Mucosa of gallbladder (tissue), 1 donor: ENCODE data around the gene MAB21L4. TPM values are rescaled to one million over a fixed set of nuclear protein-coding genes. Genes with fewer than 3 reads are reported as not detected.

ENCODE experiments used
- DNase-seq: peaks from one replicate; pipeline ENCODE4 v3.0.0-alpha.2; 2020; ENCODE audit warnings: low spot score
- total RNA-seq: library from RNA; stranded (reverse); gene quantifications from one replicate; pipeline ENCODE4 v1.2.1, GENCODE V29; 2021
- donor health status: DM: no; HTN: no; CAD: no.

The MAB21L4 gene
- total RNA-seq = 2.8 TPM

- no peak for DNase-seq
Observed at GRCh38 chr2:240895656-240896388, at the start of gene MAB21L4. TSS of gene MAB21L4 (minus strand) at chr2:240896156. CDS start at chr2:240895997, 159 bp downstream.

GRCh38 chr2:240936106-240936505 is 40.1 kb upstream of the MAB21L4 start:
- DNase-seq = no peak

- no peak for DNase-seq
Observed at GRCh38 chr2:240935103-240935876, 39.3 kb upstream of the MAB21L4 start.

DNA sequence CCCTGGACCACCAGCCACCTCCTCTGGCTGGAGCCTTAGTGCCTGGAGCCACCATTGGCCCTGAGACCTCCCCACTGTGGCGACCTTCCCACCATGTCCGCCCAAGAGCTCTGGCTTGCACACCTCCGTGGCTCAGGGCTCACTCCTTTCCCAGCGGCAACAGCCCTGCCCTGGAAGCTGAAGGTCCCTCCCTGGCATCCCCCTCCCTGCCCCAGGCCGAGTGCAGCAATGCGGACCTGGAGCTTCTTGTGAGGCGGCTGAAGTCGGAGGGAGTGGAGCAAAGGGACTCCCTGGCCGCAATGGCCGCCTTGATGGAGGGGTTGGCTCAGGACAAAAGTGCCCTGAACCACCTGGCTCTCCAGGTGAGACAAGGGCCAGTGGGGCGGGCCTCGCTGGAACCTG is 38.7 kb upstream of the MAB21L4 start:
- no peak for DNase-seq

GRCh38 chr2:240933966-240934700 is 38.2 kb upstream of the MAB21L4 start:
- no peak for DNase-seq

DNA sequence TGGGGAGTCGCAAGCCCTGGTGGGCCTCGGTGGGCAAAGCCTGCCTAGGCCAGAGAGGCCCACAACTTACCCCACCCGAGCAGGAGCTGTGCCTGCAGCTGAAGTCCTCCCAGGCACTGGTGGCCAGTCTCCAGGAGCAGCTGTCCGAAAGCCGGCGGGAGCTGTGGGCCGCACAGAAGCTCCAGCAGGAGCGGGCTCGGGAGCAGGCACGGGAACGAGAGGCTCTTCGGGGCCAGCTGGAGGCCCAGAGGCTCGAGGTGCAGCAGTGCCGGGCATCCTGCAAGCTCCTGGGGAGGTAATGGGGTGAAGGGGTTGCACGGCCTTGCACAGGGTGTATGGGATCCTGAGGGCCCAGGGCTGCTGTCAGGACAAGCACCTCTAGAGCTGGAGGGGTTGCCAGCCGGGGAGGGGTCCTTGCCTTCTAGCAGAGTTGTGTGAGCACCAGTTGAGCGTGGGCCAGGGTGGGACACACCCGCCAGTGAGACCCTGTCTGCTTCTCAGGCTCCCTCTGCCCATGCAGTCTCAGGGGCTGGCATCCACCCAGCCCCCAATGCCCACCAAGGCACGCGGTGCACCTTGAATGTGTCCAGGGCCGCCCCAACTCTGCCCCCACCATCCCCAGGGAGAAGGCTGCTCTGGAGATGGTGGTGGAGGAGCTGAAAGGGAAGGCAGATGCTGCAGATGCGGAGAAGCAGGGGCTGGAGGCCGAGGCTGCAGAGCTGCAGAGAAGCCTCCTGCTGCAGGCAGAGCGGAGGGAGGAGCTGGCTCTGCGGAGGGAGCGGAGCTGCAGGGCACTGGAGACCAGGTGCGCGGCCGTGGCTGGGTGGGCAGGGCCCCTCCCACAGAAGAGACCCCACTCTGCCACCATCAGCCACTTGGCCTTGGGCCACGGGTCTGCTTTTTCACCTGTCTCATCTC is 37.4 kb upstream of the MAB21L4 start:
- no peak for DNase-seq

DNA sequence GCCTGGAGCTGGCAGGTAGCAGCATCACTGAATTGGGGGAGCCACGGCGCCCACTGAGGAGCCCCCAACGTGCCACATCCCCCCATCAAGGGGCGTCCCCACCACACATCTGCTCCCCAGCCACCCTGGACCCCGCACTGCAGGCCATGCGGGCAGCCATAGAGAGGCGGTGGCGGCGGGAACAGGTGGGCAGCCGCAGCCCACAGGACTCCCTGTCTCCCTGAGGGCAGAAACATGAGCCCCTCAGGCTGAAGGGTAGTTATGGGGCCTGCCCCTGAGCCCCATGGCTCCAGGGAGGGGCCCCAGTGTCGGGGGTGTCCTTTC is 36.7 kb upstream of the MAB21L4 start:
- no peak for DNase-seq

DNA sequence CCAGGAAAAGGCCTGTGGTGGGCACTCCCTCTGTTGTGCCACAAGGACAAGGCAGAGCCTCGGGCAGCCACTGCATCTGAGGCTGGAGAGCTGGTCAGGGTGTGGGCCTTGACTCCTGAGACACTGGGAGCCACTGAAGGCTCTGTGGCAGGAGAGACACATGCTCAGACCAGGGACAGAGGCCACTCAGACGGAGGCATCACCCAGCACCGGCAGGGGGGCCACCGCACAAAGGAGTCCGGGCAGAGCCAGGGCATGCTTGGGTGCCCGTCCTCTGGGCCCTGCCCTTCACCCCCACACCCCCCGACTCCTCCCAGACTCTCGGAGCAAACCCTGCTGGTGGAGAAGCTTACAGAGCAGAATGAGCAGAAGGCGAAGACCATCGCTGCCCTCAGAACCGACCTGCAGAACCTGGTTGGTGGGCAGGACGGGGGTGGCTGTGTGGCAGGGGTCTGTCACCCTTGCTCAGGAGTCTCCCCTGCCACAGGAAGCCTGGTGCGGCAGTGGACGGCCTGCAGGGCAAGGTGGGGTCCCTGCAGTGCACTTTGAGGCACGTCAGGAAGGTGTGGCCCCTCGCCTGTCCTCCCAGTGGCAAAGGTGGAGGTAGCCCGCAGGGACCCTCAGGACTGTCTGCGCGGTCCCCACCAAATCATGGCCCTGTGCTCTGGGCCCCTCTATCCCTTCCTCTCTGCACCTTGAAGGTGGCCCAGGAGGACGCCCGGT is 36.2 kb upstream of the MAB21L4 start:
- no peak for DNase-seq

- DNase-seq = no peak
Observed at GRCh38 chr2:240931319-240931949, 35.5 kb upstream of the MAB21L4 start.

- no peak for DNase-seq
Observed at GRCh38 chr2:240930631-240931318, 34.8 kb upstream of the MAB21L4 start.

DNA sequence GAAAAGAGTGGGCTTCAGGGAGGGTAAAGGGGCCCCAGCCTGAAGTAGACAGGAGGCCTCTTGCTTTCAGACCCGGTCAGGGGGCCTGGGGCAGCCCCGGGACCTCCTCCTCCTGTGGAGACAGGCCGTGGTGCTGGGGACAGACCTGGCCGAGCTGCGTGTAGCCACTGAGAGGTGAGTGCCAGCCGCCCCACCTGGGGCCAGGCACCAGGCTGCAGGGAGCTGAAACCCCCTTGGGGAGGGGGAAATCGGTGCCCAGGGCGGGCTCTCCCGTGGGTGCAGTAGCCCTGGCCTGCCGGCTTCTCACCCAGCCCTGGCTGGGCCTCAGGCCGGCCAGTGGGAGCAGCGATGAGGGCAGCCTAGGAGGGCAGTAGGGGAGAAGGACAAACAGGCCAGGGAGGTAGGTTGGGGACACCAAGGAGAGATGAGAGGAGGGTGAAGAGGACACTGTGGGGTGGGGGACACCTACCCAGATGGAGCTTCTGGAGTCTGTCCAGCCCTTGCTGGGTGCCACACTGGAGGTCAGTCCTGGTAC is 34.2 kb upstream of the MAB21L4 start:
- DNase-seq = no peak

DNA sequence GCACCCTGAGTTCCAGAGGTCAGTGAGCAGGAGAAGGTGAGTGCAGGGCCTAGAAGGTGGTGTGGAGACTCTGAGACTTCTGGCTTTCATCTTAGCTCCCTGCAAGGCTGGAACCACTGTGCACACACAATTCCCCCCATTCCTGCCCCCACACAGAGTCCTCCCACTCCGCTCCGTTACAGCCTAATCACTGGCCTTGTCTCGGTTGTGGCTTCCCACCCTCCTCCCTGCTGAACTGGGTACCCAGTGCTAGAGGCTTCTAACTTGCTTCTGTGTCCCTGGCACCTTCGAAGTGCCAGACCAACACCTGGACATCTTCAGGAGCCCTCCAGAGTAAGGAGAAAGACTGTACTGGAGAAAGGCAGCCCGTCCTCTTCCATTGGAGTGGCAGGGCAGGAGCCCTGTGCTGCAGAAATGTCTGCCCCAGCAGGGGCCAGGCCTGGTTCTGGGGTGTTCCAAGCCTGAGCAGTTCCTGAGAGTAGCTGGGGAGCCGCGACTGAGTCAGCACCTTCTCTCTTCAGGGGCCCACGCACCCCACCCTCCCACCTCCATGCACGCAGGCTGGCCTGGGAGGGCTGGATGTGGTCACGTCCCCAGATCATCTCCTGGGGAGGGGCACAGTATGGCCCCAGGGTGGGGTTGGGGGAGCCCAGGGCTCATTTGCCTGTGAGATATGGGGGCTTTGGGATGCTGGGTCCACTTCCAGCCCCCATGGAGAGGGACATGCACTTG is 33.6 kb upstream of the MAB21L4 start:
- DNase-seq = no peak

- DNase-seq = no peak
Observed at GRCh38 chr2:240928476-240929363, 32.8 kb upstream of the MAB21L4 start.

- no peak for DNase-seq
Observed at GRCh38 chr2:240927390-240927781, 31.4 kb upstream of the MAB21L4 start.

DNA sequence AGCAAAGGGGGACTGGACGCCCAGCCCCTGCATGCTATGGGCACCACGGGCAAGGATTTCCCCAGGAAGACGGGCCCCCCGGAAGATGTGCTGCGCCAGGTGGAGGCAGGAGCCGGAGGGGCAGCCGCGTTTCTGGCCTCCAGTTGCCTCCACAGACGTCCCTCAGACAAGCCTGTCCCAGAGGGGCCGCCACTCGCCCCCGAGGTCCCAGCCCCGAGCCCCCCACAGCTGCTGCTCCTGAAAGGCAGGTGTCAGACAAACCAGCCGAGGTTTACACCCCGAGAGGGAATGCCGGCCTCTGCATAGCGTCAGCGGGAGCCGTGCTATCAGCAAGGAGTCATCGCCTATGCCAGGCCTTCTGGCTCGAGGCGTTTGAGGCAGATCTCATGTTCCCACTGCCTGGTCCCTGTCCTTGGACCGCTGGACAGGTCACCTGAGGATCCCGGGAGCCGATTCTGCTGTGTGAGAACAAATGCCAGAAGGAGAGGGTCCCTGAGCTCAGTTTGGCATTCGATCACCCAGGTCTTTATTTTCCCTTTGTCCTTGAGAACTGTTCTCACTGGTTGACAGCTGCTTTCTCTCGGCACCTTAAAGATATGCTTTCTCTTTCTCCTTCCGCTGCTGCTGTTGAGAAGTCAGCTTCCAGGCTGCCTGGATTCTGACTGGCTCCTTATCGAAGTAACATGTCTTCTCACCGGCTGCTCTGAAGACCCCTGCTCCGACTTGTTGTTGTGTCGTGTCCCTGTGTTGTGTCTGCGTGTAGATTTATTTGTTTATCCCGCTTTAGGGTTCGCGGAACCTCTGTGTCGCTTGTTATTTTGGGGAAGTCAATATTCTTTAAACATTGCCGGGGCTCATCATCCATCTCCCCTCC is 30.8 kb upstream of the MAB21L4 start:
- DNase-seq = no peak

GRCh38 chr2:240925568-240926515 is 29.9 kb upstream of the MAB21L4 start:
- no peak for DNase-seq
